Measurements from ENCODE around the gene EVL. TPM values are rescaled to one million over a fixed set of nuclear protein-coding genes. Genes with fewer than 3 reads are reported as not detected.

The EVL gene
- total RNA-seq, 2 donors from 2014 or later = 42.5 to 98.4 TPM

DNA sequence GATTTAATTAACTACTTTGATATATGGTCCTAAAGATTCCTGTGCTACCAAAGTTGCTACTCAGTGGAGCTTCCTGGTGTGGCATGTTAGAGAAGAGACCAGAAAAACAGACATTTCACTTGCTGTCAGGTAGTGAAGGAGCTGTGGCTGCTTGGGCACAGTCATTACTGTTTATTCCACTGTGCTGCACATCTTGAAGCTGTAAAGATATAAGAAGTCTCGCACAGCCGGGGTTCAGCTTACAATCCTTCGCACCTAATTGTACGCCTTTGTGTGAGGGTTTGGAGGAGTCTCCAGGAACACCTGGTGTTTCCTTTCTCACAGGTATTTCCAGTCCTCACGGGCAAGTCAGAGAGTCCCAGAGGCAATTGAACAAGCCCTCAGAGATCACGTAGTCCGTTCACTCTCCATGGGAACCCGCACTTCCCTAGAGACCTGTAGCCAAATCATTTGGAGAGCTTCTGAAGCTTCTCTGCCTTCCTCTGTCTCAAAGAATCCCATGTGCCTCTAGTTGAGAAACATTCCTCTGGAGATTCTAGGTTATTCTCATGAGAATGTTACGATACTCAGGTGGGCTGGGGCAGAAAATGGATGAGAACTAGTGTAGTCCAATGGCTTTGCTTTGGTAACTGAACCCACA is 4.1 kb downstream of the EVL start:
- peaks cover 4% of the 10 kb centered on the region for H3K4me1 ChIP-seq (replicated peaks)
- H3K36me3 ChIP-seq = no peaks in the 10 kb centered on the region
- DNase-seq (ENCODE audit: low spot score) = no peak
- H3K4me3 ChIP-seq = no peak overlapping the region
- no peak for TF ChIP-seq POLR2AphosphoS5 (IDR thresholded peaks at IDR 0.05)
- TF ChIP-seq, protein P1, sequence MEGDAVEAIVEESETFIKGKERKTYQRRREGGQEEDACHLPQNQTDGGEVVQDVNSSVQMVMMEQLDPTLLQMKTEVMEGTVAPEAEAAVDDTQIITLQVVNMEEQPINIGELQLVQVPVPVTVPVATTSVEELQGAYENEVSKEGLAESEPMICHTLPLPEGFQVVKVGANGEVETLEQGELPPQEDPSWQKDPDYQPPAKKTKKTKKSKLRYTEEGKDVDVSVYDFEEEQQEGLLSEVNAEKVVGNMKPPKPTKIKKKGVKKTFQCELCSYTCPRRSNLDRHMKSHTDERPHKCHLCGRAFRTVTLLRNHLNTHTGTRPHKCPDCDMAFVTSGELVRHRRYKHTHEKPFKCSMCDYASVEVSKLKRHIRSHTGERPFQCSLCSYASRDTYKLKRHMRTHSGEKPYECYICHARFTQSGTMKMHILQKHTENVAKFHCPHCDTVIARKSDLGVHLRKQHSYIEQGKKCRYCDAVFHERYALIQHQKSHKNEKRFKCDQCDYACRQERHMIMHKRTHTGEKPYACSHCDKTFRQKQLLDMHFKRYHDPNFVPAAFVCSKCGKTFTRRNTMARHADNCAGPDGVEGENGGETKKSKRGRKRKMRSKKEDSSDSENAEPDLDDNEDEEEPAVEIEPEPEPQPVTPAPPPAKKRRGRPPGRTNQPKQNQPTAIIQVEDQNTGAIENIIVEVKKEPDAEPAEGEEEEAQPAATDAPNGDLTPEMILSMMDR (IDR thresholded peaks at IDR 0.05) = no peak
- no peak for TF ChIP-seq POLR2A (IDR thresholded peaks at IDR 0.05)
- intact Hi-C loops (cut with DNase I) = loop anchor here (5.0 kb wide), 1 partner anchor 43 kb away; no protein-coding TSS in a partner anchor
- WGBS = 90% methylated on average over 9 of the region's 9 CpGs
- no peak overlapping the region for H3K27ac ChIP-seq
- no peaks in the 10 kb centered on the region for H3K9me3 ChIP-seq
- no peaks in the 10 kb centered on the region for H3K27me3 ChIP-seq (replicated peaks; ENCODE audit: insufficient read depth)

DNA sequence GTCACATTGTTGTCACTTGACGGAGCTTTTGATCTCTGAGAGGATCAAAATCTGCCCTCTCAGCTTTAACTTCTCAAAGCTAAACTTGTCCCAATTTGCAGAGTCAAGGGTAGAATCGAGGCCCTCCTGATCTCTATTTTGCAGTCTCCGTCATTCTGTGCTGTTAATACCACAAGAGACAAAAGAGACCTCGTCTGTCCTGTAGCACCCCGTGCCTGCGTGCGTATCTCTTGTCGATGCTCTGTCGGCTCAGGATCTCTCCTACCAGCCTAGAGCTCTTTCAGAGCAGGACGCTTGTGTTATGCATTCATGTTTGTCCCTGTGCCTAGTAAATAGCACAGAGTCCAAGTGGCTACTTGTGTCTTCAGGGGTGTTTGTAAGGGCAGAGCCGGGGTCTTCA is 5.1 kb downstream of the EVL start:
- intact Hi-C loops (cut with DNase I) = no loop called here
- H3K9me3 ChIP-seq = no peaks in the 10 kb centered on the region
- no peaks in the 10 kb centered on the region for H3K27me3 ChIP-seq (replicated peaks; ENCODE audit: insufficient read depth)
- DNase-seq (ENCODE audit: low spot score) = no peak
- no peaks in the 10 kb centered on the region for H3K36me3 ChIP-seq
- H3K27ac ChIP-seq = no peak overlapping the region
- no peak overlapping the region for H3K4me3 ChIP-seq
- 87% methylated on average over 11 of the region's 11 CpGs for WGBS
- TF ChIP-seq, protein P1 (IDR thresholded peaks at IDR 0.05) = no peak
- TF ChIP-seq POLR2AphosphoS5 (IDR thresholded peaks at IDR 0.05) (no peak), POLR2A (IDR thresholded peaks at IDR 0.05) (no peak)
- H3K4me1 ChIP-seq (replicated peaks) = peaks cover 10% of the 10 kb centered on the region

DNA sequence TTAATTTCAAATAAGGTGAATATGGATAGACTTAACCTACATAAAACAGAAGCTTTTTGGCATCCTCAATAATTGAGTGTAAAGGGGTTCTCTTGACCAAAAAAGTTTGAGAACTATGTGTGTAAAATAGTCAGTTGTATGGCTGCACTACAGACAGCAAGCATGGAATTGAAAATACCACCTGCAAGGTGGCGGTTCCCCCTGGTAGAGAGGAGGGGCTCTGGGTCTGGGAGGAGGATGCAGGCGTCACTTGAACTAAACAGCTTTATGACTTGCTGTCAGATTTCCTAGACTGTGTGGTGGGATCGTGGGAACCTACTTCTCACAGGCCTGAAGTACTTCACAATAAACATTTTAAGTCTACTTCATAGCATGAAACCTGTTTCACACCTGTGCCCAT is 6.3 kb downstream of the EVL start:
- 74% methylated on average over 3 of the region's 3 CpGs for WGBS
- H3K4me1 ChIP-seq (replicated peaks) = peaks cover 10% of the 10 kb centered on the region
- no peaks in the 10 kb centered on the region for H3K9me3 ChIP-seq
- no peak overlapping the region for H3K4me3 ChIP-seq
- H3K36me3 ChIP-seq = no peaks in the 10 kb centered on the region
- DNase-seq (ENCODE audit: low spot score) = no peak
- TF ChIP-seq POLR2AphosphoS5 (IDR thresholded peaks at IDR 0.05) (no peak), POLR2A (IDR thresholded peaks at IDR 0.05) (no peak)
- TF ChIP-seq, protein P1 (IDR thresholded peaks at IDR 0.05) = no peak
- no peak overlapping the region for H3K27ac ChIP-seq
- intact Hi-C loops (cut with DNase I) = no loop called here
- no peaks in the 10 kb centered on the region for H3K27me3 ChIP-seq (replicated peaks; ENCODE audit: insufficient read depth)

DNA sequence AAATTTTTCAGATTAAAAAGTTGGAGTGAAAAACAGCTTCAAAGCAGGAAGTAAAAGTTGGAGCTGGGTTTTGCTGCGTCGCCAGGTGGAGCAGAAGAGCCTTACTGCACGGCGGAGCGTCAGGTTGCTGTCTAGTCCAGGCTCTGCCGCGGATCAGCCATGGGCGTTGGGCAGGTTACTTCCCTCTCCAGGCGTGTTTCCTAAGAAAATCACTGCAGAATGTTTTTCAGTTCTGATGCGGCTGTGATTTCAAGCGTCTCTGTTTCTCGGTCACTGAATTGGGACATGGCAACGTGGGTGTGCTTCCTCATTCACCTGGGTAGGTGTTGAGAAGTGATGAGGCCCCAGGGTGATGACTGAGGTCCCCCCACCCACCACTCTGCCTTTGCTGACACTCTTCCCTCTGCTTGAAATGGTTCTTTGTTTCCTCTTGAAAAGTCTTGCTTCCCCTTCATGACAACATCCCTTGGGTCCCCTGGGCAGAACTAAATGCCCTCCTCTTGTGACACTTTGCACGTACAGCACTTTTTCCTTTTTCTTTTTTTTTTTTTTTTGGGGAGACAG is 7.6 kb downstream of the EVL start:
- Histone ChIP-seq H3K9me3 (no peaks in the 10 kb centered on the region), H3K4me3 (no peak overlapping the region), H3K27me3 (replicated peaks; ENCODE audit: insufficient read depth) (no peaks in the 10 kb centered on the region), H3K4me1 (replicated peaks) (peaks cover 10% of the 10 kb centered on the region), H3K36me3 (no peaks in the 10 kb centered on the region), H3K27ac (no peak overlapping the region)
- WGBS = 79% methylated on average over 14 of the region's 14 CpGs
- peak; percentile 32 for DNase-seq (ENCODE audit: low spot score)
- intact Hi-C loops (cut with DNase I) = no loop called here
- TF ChIP-seq POLR2A (IDR thresholded peaks at IDR 0.05) (no peak), POLR2AphosphoS5 (IDR thresholded peaks at IDR 0.05) (peak; percentile 7)
- TF ChIP-seq, protein P1 (IDR thresholded peaks at IDR 0.05) = peak in 3 of 4 experiments; percentile 18 to 65 (median 49)

Measured in prostate gland (tissue), 2 donors.